Activated naive CD8-positive, alpha-beta T cell treated with anti-CD3 and anti-CD28 coated beads, Interleukin-2, amount 10 ng/mL, durations not matched to agents 7 days and 5 days (primary cell): ENCODE results near the gene CSMD2. TPM values are rescaled to one million over a fixed set of nuclear protein-coding genes. Genes with fewer than 3 reads are reported as not detected.

ENCODE experiments used
- ATAC-seq: fragments of 150-1000 bp; cut with Tn5 transposase; one replicate; pipeline ENCODE4 v1.10.0; 2021; ENCODE audit warnings: low read depth, moderate library complexity
- POLR2A ChIA-PET: fragments of 350-600 bp; sonication (Branson Sonifier 250); formaldehyde crosslinking; loops from one replicate; lab custom pipeline; 2021; ENCODE audit warnings: antibody characterized with exemption; lab: Charles Lee
- DNase-seq: peaks from one replicate; pipeline ENCODE4 v3.0.0; 2021
- H3K27ac Mint-ChIP-seq: one replicate; pipeline ENCODE4 v1.8.0; 2022; ENCODE audit warnings: mild to moderate bottlenecking, mixed read lengths
- H3K27me3 Mint-ChIP-seq: one replicate; pipeline ENCODE4 v1.8.0; 2022; ENCODE audit warnings: mild to moderate bottlenecking, moderate library complexity, mixed read lengths
- H3K36me3 Mint-ChIP-seq: one replicate; pipeline ENCODE4 v1.8.0; 2021; ENCODE audit warnings: mild to moderate bottlenecking, mixed read lengths
- H3K4me1 Mint-ChIP-seq: one replicate; pipeline ENCODE4 v1.8.0; 2021; ENCODE audit warnings: mixed read lengths
- H3K4me3 Mint-ChIP-seq: one replicate; pipeline ENCODE4 v1.8.0; 2022; ENCODE audit warnings: mild to moderate bottlenecking, moderate library complexity, mixed read lengths
- H3K9me3 Mint-ChIP-seq: one replicate; pipeline ENCODE4 v1.8.0; 2021; ENCODE audit warnings: mixed read lengths
- total RNA-seq, 2 experiments: library from RNA; stranded (reverse); gene quantifications; one replicate each; pipeline ENCODE4 v1.2.3, GENCODE V29; 2021

Gene CSMD2
- total RNA-seq, 2 experiments from 2014 or later, result not detected

DNA sequence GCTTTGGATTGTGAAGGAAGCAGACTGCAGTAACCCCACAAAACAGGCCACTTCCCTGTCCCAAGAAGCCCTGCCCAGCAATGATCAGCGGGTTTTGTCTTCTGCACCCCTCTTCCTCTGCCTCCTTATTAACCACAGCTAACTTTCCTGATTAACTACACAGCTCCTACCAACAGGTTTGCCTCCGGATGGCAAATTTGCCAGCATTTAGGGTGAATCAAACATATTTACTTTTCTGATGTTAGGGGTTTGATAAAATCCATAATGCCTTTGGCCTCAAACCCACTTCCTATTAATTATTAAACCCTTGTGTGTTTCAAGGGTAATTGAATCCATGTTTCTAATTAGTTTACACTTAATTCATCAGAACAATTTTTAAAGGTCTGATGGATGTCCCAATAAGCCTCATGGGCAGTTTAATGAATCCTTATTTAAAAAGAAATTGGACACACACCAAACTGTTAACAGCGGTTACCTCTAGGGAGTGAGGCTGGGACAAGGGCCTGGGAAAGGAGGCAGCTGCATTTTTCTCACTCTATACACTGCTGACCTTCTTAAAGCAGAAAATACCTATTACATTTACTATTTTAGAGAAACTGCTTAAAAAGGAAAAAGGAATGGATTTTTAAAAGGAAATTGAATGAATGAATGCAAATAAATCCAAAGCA is 91.9 kb downstream of the CSMD2 start:
- Mint-ChIP-seq H3K4me1 (no peaks in the 10 kb centered on the region), H3K9me3 (no peaks in the 10 kb centered on the region), H3K4me3 (no peak overlapping the region), H3K27me3 (no peaks in the 10 kb centered on the region), H3K27ac (no peak overlapping the region), H3K36me3 (no peaks in the 10 kb centered on the region)
- POLR2A ChIA-PET, result no interaction called here
- ATAC-seq (no peak), DNase-seq (no peak)

DNA sequence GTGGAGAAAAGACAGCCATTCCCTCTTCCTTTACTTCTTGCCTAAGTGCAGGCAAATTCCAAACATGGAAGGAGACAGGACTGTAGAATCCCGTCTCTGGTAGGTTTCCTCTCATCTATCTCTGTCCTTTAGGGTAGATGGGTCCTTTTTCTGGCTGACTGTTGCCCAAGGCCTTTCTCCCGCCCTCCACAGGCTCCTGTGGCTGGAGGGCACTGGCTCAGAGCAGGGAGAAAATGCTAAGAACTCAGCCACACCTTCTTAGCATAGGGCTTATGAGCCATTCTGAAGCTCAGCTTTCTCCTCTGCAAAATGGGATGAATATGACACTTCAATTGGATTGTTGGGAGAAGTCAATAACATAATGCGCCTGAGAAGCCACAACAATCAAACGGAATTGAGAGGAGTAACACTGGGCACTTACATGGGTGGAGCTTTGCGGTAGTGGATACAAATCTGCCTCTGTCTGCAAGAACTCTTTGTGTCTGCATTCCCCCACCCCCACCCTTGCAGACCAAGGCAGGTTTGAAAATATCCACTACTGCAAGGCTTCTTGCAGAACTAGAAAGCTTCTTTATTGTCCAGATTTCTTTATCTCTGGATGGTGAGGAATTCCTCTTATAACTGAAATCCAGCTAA is 94.7 kb downstream of the CSMD2 start:
- no peak overlapping the region for H3K4me3 Mint-ChIP-seq
- H3K4me1 Mint-ChIP-seq, result no peaks in the 10 kb centered on the region
- no peaks in the 10 kb centered on the region for H3K9me3 Mint-ChIP-seq
- no peaks in the 10 kb centered on the region for H3K27me3 Mint-ChIP-seq
- DNase-seq, result no peak
- H3K27ac Mint-ChIP-seq, result no peak overlapping the region
- no peaks in the 10 kb centered on the region for H3K36me3 Mint-ChIP-seq
- POLR2A ChIA-PET, result no interaction called here
- no peak for ATAC-seq

DNA sequence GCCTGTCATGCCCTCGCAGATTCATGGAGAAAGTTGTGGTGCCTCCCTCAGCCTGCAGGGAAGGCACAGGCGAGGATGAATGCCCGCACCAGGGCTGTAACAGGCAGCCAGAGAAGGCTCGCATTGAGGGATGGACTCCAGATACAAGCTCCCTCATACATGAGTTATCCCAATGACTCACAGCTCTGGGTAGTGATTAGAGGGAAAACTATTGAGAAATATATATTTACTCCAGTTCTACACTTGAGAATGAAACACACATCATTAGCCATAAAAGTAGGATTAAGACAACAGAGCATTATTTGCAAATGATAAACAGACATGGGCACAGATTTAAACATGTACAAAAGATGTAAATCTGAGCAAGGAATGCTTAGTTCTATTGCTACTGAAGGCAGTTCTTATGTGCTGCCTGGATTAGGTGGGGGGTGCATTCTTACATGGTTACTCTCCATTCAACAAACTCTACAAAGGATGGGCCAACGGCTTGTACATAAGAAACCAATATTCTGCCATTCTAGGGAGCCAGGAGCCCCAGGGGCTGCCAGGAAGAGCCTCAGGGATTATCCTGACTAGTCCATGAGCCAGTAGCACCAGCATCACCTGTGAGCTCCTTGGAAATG is 97.9 kb downstream of the CSMD2 start:
- no peaks in the 10 kb centered on the region for H3K4me1 Mint-ChIP-seq
- DNase-seq, result no peak
- H3K36me3 Mint-ChIP-seq, result no peaks in the 10 kb centered on the region
- no peaks in the 10 kb centered on the region for H3K9me3 Mint-ChIP-seq
- no peaks in the 10 kb centered on the region for H3K27me3 Mint-ChIP-seq
- ATAC-seq, result no peak
- POLR2A ChIA-PET, result no interaction called here
- no peak overlapping the region for H3K4me3 Mint-ChIP-seq
- no peak overlapping the region for H3K27ac Mint-ChIP-seq

DNA sequence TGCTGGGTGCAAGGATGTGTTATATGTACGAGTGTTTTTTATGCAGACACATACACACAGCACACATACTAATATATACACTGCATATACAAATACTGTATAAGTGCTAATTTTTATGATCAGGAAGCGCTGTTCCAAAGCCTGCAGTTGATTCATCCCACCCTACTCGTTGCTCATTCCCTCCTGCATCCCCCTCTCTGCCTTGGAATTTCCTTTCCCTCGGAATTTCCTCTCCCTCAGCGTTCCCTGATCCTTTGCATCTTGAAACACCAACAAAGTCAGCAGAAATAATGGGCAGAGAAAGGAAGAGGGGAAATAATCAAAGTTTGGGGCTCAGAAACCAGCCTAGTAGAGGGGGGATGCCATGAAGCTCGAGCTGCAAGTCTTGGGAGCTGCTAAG is 98.9 kb downstream of the CSMD2 start:
- no peak for ATAC-seq
- no peaks in the 10 kb centered on the region for H3K36me3 Mint-ChIP-seq

DNA sequence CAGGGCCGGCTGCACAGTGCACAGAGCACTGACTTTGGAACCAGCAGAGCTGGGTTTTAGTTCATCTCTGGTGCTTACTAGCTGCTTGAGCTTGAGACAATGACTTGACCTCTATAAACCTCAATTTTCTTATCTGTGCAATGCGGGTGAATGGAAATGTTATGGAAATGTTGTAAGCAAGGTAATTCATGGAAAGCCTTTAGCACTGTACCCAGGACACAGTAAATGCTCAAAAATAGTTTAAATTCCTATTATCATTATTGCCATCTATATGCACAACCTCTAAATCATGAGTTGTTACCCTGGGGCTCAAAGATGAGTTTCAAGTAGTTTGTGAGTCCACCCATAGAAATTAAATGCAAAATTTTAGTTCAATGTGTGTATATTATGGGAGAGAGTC is 99.5 kb downstream of the CSMD2 start:
- Mint-ChIP-seq H3K9me3 (no peaks in the 10 kb centered on the region), H3K4me1 (no peaks in the 10 kb centered on the region), H3K36me3 (no peaks in the 10 kb centered on the region), H3K4me3 (no peak overlapping the region), H3K27ac (no peak overlapping the region), H3K27me3 (no peaks in the 10 kb centered on the region)
- ATAC-seq, result no peak
- DNase-seq, result no peak
- POLR2A ChIA-PET, result no interaction called here

More for the DNA sequence above, 98.9 kb downstream of the CSMD2 start:
- no peak for DNase-seq
- Mint-ChIP-seq H3K27me3 (no peaks in the 10 kb centered on the region), H3K4me3 (no peak overlapping the region), H3K27ac (no peak overlapping the region), H3K4me1 (no peaks in the 10 kb centered on the region), H3K9me3 (no peaks in the 10 kb centered on the region)
- POLR2A ChIA-PET, result no interaction called here

DNA sequence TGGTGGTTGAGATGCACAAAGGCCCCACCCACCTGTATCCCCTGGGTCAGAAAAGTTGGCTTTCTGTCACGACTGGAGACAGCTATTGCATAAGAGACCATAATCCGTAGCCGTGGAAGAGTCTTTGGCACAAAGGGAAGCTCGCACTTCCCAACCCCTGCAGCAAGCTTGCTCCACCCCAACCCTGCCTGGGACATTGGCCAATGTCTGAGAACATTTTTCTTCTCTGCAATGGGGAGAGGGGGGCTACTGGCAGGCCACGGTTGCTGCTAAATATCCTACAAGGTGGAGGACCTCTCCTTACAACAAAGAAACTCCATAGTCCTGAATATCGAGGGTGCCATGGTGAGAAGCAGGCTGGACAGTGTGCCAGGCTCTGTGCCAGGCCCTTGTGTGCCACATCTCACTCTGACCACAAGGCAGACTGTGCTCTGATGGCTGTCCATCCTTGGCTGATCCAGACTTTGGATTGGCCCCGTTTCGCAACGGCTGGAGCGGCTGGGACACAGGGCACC is 104.1 kb downstream of the CSMD2 start:
- Mint-ChIP-seq H3K4me1 (no peaks in the 10 kb centered on the region), H3K27me3 (no peaks in the 10 kb centered on the region), H3K4me3 (no peak overlapping the region), H3K36me3 (no peaks in the 10 kb centered on the region), H3K9me3 (no peaks in the 10 kb centered on the region), H3K27ac (no peak overlapping the region)
- no peak for DNase-seq
- no peak for ATAC-seq
- POLR2A ChIA-PET, result no interaction called here

DNA sequence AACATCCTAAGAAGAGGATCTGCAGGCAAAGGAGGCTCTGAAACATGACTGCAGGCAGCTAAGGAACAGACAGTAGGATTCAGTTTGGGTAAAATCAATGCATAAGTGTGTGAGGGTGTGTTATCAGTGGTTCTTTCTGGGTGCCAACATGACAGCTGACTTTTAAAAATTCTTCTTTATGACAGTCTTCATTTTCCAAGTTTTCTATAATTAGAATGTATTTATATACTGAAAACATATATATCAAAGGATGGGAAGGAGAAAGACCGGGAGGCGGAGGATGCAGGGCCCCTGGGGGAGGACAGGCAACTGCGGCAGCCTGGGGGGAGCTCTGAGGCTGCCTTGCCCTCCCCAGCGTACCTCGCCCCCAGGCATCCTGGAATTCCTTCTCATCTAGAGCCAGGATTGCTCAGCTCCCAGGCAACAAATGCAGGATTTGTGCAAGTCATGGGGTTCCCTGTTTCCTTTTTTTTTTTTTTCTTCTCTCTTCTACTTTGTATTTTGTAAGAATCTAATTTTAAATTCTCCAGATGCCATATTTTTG is 104.8 kb downstream of the CSMD2 start:
- no peaks in the 10 kb centered on the region for H3K9me3 Mint-ChIP-seq
- no peak overlapping the region for H3K4me3 Mint-ChIP-seq
- ATAC-seq (no peak), DNase-seq (no peak)
- H3K4me1 Mint-ChIP-seq, result no peaks in the 10 kb centered on the region
- H3K27ac Mint-ChIP-seq, result no peak overlapping the region
- POLR2A ChIA-PET, result no interaction called here
- H3K36me3 Mint-ChIP-seq, result no peaks in the 10 kb centered on the region
- no peaks in the 10 kb centered on the region for H3K27me3 Mint-ChIP-seq

DNA sequence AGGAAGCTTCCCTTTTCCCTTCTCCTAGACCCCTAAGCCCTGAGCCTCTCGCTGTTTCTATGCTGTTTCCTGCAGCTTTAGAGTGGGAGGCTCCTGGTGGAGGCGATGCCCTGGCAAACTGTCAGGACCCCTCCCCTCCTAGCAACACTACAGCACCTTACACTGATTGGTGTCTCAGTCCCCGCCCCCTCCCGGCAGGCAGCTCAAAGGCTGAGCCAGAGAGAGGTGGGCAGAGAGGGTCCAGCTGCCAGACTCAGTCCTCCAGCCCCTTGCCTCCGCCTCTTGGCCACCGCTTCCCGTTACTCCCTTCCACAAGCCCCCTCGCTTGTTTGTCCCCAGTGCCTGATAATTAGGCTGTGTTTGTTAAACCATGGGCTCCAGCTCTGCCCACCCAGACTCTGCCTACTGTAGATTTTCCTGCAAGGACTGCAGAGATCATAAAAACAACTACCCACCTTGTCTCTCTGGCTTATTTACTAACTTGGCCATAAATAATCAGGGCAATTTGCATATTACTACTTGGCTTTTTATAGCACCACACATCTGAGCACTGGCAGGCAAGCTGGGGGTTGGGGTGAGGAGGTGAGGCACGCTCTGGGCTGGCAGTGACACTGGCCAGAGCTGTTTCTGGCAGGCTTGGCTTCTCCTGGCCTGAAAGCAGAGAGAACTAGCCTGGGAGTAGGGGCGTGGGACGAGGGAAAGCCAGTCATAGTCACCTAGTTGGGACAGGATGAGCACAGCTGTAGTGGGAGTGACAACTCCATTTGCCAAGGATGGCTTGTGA is 107.5 kb downstream of the CSMD2 start:
- DNase-seq, result no peak
- H3K27ac Mint-ChIP-seq, result no peak overlapping the region
- H3K4me3 Mint-ChIP-seq, result no peak overlapping the region
- H3K27me3 Mint-ChIP-seq, result no peaks in the 10 kb centered on the region
- no peaks in the 10 kb centered on the region for H3K4me1 Mint-ChIP-seq
- no peaks in the 10 kb centered on the region for H3K9me3 Mint-ChIP-seq
- ATAC-seq, result no peak
- no peaks in the 10 kb centered on the region for H3K36me3 Mint-ChIP-seq
- POLR2A ChIA-PET, result no interaction called here

DNA sequence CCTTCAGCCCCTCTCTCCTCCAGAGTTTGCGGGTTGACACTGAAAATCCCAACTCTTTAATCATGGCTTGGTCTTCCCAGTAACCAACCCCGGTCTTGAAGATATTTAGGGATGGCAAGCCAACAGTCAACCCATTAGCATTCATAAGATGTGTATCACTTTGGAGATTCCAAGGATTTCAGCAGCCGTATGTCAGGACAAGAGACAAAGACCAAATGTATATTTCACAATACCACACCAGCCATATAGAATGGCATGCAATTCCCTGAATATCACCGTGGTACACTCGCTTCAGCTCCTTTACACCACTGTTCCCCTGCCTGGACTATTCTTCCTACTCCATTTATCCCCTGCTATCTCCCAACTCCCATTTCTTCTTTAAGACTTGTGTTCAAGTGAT is 109.2 kb downstream of the CSMD2 start:
- Mint-ChIP-seq H3K36me3 (no peaks in the 10 kb centered on the region), H3K4me1 (no peaks in the 10 kb centered on the region), H3K27ac (no peak overlapping the region), H3K9me3 (no peaks in the 10 kb centered on the region), H3K4me3 (no peak overlapping the region), H3K27me3 (no peaks in the 10 kb centered on the region)
- POLR2A ChIA-PET, result no interaction called here
- no peak for DNase-seq
- ATAC-seq, result no peak

DNA sequence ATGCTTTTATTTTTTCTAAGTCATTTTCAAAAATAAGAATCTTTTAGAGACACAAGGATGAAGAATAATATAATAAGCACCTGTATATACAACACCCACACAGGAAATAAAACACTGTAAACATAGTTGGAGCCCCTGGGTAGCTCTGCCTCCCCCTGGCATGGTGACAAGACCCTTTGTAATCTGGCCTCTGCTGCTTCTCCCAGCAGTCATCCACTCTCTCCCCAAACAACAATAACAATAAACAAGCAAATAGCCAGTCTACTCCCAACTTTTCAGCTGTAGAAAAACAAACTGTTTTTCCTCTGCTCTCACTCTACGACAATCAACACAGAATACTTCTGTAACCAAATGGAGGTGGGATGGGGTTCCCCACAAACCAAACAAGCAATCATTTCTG is 110.1 kb downstream of the CSMD2 start:
- no peak for ATAC-seq
- H3K27ac Mint-ChIP-seq, result no peak overlapping the region
- POLR2A ChIA-PET, result no interaction called here

DNA sequence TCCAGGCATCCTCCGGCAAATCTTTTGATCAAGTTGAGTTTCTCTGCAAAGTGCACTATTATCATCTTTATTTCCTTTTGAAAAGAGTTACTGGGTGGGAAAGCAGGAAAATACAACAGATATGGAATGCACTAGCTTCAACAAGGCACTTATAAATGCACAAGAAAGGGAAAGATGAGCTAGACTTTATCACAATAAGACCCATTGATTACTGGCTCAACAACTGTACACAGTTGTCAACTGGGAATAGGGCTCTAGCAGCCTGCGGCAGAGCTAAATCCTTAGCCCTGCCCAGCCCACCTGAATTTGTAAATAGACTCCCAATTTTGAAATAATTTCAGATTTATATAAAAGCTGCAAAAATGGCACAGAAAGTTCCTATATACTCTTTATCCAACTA is 111.4 kb downstream of the CSMD2 start:
- ATAC-seq (no peak), DNase-seq (no peak)
- POLR2A ChIA-PET, result no interaction called here
- H3K9me3 Mint-ChIP-seq, result no peaks in the 10 kb centered on the region
- no peak overlapping the region for H3K27ac Mint-ChIP-seq
- H3K4me1 Mint-ChIP-seq, result no peaks in the 10 kb centered on the region
- H3K36me3 Mint-ChIP-seq, result no peaks in the 10 kb centered on the region
- H3K4me3 Mint-ChIP-seq, result no peak overlapping the region
- H3K27me3 Mint-ChIP-seq, result no peaks in the 10 kb centered on the region

More for the DNA sequence above, 110.1 kb downstream of the CSMD2 start:
- Mint-ChIP-seq H3K27me3 (no peaks in the 10 kb centered on the region), H3K36me3 (no peaks in the 10 kb centered on the region), H3K4me1 (no peaks in the 10 kb centered on the region), H3K9me3 (no peaks in the 10 kb centered on the region), H3K4me3 (no peak overlapping the region)
- no peak for DNase-seq

DNA sequence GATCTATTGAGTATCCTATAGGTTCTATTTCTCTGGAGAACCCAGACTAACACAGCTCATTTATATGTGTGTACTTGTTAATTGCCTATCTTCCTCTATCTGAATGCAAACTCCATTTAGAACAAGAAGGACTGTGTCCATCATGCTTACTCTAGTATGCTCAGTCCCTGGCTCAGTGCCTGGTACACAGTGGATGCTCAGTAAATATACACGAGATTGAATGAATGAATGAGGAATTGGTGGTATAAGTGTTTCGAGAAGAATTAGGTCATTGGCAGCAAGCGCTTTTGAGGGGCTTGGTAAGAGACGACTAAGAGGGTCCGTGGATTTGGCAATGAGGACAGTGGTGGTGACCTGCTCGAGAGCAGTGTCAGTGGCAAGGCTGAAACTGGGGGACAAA is 112.5 kb downstream of the CSMD2 start:
- POLR2A ChIA-PET, result no interaction called here
- Mint-ChIP-seq H3K4me1 (no peaks in the 10 kb centered on the region), H3K36me3 (no peaks in the 10 kb centered on the region), H3K27ac (no peak overlapping the region), H3K9me3 (no peaks in the 10 kb centered on the region), H3K27me3 (no peaks in the 10 kb centered on the region), H3K4me3 (no peak overlapping the region)
- DNase-seq (no peak), ATAC-seq (no peak)

DNA sequence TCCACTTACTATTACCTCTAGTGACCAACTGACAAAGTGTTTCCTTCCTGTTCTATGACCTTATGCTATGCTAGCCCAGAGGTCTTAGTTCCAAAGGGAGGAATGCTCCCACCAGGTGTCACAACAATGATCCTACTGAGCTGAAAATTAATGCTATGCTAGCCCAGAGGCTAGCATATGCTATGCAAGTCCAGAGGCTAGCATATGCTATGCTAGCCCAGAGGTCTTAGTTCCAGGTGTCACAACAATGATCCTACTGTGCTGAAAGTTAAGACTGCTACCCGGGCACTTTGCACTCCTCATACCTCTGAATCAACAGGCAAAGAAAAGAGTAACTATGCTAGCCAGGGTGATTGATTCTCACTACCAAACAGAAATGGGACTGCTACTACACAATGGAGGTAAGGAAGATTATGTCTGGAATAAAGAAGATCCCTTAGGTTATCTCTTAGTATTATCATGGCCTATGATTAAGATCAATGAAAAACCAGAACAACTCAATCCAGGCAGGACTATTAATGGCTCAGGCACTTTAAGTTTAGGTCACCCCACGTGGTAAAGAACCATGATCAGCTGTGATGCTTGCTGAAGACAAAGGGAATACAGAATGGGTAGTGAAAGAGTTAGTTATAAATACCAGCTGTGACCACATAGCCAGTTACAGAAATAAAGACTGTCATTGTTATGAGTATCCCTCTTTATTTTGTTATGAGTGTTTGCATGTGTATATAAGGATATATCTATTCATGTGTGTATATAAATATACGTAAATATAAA is 114.1 kb downstream of the CSMD2 start:
- no peaks in the 10 kb centered on the region for H3K4me1 Mint-ChIP-seq
- no peaks in the 10 kb centered on the region for H3K36me3 Mint-ChIP-seq
- ATAC-seq (no peak), DNase-seq (no peak)
- H3K4me3 Mint-ChIP-seq, result no peak overlapping the region
- H3K27ac Mint-ChIP-seq, result no peak overlapping the region
- H3K9me3 Mint-ChIP-seq, result no peaks in the 10 kb centered on the region
- POLR2A ChIA-PET, result no interaction called here
- H3K27me3 Mint-ChIP-seq, result no peaks in the 10 kb centered on the region
